ENCODE measurements around the gene HERC3.

Gene HERC3

DNA sequence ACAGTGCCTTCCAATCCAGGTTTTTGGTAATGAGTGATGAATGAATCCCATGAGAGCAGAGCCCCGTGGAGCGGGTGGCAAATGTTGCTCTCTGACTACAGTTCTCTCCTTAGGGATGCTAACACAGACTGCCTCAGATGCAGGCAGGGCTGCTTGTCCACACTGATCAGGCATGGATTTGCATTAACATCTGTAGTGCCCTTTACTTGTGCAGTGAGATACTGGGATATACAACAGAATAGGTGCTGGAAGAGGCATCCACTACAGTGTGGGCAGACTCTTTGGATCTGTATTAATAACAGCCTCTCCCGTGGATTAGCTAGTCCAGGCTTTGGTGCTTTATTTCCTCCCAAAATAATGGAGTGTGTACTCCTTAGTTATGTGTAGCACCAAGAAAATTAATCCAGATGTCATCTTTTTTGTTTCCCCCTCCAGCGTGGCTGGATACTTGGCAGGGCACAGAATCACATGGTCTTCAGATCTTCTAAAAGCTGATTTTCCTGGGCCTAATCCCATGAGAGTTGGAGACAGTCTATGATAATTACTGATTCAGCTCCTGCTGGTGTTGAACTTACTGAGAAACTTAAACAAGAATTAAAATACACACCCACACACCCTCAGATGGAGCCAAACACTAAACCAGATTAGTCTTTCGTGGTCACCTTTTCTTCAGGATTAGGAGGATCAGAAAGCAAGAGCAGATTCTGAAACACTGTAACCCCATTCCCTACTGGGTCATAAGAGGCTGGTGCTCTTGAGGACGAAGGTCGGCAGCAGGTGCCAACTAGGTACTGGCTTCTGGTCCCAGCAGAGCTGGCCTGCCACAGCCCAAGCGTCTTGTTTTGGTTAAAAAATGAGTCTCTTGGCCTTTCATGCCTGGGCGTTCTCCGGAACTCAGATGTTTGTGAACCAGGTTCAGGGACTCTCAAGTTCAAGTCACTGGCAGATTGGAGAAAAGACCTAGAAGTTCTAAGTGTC is 128.5 kb downstream of the HERC3 start:
- ATAC-seq (peak; percentile 23), DNase-seq (no peak)

DNA sequence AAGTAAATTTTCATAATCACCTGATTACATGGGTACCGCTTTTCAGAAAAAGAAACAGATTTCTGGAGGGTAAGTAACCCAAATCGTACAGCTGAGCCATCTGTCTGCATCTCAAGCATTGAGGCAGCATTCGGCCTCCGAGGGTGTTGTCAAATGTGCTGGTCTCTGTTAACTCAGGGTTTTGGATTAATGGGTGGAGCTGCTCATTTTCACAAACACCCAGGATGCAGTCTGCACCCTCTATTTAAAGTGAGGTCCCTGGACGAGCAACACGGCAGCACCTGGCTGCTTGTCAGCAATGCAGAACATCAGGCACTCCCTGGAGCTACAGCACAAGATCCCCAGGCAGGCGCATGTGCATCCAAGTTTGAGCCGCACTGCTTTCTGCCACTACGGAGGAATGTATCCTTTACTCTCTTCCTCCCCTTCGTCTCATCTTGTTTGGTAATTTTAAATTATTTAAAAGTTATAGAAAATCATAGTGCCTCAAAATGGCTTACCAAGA is 130.0 kb downstream of the HERC3 start:
- ATAC-seq = no peak
- DNase-seq = no peak

GRCh38 chr4:88722828-88723227 is 130.5 kb downstream of the HERC3 start:
- ATAC-seq = no peak

DNA sequence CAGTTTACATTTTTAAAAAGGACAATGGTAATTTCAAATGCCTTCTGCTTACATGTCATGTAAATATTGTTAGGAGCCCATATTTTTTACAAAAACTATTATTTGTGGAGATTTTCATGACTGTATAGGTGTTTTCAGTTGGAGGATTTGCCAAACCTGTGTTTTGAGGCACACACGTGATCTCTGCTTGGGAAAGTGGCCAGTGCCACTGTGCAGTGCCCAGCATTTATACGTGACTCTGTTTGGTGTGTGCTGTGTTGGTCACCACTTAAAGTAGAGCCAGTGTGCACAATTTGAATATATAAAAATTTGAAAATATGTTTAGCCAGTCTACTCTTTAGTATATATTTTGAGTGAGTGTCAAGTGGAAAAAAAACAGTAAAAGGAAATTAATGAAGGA is 132.1 kb downstream of the HERC3 start:
- DNase-seq (no peak), ATAC-seq (no peak)

More at GRCh38 chr4:88722828-88723227, 130.5 kb downstream of the HERC3 start:
- DNase-seq = no peak

DNA sequence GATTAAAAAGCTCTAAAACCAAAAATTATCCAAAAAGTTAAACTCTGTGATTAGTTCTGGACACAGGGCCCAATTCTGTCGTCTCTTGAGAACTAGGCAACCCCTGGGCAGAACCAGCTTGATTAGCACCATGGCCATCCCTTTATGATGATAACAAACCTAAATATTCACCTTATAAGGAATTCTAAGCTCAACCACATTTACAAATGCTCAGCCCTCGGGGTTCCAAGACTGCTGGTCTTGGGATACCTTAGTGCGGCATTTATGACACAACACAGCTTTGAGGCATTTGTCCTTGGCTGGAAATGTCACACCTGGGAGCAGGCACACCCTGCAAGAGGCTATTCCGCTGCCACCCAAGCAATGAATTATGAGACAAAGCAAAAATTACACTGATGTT is 132.9 kb downstream of the HERC3 start:
- DNase-seq (no peak), ATAC-seq (no peak)

DNA sequence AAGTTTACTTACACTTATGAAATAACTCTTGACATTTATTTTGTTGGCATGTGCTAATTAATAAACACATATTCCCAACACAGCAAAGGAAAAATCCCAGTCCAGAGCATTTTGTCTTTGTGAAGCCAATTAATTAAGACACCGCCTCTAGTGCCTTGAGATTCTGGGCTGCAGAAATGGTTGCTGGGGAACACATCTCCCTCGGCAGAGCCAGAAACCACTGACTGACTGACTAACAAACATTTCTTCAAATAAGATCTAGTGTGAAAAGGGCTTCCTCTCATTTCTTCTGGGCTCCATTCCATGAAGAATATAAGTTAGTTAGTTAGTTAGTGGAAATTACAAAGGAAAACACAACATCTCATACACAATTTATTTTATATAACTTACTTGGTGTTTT is 133.7 kb downstream of the HERC3 start:
- DNase-seq = no peak
- no peak for ATAC-seq

DNA sequence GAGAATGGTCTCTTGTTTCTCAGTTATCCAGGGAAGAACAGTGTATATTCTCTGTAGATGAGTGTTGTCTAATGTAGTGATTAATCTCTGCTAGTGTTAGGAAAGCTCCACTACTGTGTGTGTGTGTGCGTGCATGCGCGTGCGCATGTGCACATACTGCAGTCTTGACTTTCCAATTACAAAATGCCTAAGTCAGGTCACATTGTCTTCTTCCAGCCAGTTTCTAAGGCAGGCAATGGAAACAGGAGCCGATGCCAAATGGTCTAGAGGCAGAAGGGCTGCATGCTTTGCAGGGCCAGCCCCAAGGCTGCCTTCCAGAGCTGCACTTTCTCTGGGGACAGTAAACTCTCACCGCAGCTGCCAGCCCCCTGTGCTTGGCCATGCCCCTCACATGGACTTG is 135.9 kb downstream of the HERC3 start:
- no peak for DNase-seq
- ATAC-seq = no peak

DNA sequence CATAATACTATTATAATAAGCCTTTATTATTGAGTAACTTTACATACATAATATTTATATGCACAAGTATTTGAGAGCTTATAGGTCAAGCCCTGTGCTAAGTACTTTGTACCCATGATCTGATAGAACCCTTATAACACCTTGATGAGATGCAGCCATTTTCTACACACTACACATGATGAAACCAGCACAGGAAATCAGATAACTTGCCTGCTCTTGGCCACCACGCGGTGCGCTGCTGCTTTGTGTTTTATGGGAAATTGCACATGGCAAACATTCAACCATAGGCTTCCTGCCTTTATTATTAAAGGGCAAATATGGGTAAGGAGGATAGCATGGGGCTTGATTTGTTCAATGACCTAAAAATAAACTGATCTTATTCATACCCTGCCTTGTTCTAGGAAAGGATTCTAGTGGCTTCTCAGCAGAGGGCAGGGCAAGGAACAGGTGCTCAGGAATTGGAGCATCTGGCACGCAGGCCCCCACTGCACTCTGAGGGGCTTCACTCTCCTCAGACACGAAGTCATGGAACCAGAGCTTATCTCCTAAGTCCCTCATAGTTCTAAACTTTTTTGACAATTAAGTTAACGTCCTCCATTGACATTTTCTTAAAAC is 137.0 kb downstream of the HERC3 start:
- ATAC-seq (no peak), DNase-seq (no peak)

GRCh38 chr4:88730811-88731210 is 138.5 kb downstream of the HERC3 start:
- DNase-seq (no peak), ATAC-seq (no peak)

GRCh38 chr4:88731381-88731780 is 139.1 kb downstream of the HERC3 start:
- ATAC-seq (no peak), DNase-seq (no peak)

DNA sequence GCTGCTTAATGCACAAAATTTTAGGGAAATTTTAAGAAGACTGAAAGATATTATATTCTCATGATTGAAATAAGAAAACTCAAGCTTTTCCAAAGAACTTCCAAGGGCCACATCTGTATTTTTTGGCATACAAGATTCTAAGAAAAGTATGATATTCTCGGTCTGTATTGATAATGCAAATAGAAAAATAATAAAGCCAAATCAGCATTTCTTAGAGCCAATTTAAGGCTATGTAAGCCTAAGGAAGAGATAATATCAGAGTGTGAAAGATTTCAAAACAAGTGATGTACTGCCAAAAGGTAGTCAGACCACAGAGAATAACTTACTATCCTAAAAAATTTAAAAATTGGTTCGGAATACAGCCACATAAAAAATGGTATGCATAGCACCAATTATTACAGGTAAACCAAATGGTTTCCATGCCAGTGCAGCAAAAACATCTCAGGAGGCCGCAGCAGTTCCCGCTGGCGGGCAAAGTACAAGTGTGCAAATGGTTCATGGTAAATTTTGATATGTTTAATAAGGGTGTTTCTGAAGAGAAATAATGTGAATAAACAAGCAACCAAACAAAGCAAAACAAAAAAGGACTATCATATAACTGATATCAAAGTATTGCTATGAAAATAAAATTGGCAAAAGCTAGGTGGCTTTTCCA is 140.6 kb downstream of the HERC3 start:
- DNase-seq (no peak), ATAC-seq (no peak)

GRCh38 chr4:88734403-88734949 is 142.2 kb downstream of the HERC3 start:
- DNase-seq (no peak), ATAC-seq (no peak)

DNA sequence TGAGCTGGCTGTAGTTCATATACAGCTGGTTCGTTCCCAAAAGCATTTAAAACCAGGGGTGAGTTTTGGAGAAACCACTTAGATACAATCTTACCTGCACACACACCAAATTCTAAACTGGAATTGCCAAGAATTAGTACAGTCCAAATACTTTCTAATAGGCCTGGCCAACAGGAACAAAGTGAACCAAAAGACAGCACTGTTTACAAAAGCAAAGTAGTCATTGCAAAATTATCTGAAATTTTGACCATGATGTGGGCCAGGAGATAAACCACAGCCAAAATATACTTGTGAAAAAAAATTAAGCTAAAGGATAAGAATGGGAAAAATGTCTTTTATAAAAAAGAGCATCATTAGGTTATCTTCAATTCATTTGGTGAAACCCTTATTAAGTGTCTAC is 143.3 kb downstream of the HERC3 start:
- ATAC-seq (no peak), DNase-seq (no peak)

DNA sequence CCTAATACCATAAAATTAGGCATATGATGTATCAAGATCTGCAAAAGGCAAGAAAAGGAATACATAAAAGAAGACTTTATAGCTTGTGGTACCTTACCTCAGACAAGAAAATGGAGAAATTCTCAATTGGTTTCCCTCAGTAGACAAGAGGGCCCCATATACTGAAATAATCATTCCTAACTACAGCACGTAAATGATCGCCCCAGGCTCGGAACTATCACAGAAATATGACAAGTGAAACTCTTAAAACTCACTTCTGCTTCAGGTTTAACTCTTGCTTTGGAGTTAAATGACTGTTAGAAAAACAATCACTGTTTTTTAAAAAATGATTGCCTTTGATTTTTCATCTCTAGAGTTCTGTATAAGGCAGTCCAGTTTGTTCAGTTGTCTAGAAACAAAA is 144.0 kb downstream of the HERC3 start:
- ATAC-seq = no peak
- DNase-seq = no peak

GRCh38 chr4:88737307-88737941 is 145.1 kb downstream of the HERC3 start:
- ATAC-seq = peak; percentile 59
- DNase-seq = peak; percentile 12

DNA sequence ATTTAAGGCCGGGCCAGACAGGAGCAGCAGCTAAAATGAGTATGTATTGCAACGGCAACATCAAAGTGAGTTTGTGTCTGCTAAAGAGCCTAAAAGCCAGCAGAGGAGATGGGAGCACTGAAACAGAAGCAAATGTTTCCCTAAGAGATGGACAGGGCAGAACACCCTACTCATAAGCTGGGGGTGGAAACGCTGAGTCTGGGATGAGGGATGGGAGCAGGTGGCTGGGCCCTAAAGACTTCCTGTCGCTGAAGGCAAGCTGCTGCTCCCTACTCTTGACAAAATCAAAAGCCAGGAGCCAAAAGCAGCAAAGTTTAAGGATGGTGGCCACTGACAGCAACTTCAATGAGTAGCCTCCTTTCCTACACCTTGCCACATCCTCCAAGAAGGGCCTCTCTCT is 145.9 kb downstream of the HERC3 start:
- ATAC-seq (no peak), DNase-seq (no peak)

- ATAC-seq = no peak
- DNase-seq = no peak
These were observed 150.3 kb downstream of the HERC3 start for GRCh38 chr4:88742561-88742960.

DNA sequence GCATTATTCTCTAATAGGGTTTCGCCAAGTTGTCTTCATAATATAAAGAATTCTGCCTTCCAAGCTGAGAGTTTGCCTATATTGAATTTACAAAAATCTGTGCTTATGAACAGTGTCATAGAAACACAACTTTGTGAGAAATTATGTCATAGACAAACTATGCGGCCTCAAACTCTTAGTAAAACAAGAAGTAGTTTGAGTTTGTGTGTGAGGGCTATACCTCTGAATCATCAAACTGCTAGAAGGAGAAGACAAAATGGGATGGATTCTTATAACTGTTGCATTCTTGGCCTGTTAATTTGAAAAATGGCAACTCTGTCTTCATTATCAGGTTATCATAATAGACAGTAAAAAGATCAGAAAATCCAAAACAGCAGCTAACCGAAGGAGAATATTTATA is 151.4 kb downstream of the HERC3 start:
- no peak for DNase-seq
- ATAC-seq = no peak

GRCh38 chr4:88744609-88745008 is 152.3 kb downstream of the HERC3 start:
- no peak for ATAC-seq
- DNase-seq = no peak

- no peak for DNase-seq
- ATAC-seq = no peak
These were observed 152.9 kb downstream of the HERC3 start for GRCh38 chr4:88745175-88745574.

GRCh38 chr4:88745581-88746163 is 153.4 kb downstream of the HERC3 start:
- ATAC-seq = no peak
- DNase-seq = no peak

DNA sequence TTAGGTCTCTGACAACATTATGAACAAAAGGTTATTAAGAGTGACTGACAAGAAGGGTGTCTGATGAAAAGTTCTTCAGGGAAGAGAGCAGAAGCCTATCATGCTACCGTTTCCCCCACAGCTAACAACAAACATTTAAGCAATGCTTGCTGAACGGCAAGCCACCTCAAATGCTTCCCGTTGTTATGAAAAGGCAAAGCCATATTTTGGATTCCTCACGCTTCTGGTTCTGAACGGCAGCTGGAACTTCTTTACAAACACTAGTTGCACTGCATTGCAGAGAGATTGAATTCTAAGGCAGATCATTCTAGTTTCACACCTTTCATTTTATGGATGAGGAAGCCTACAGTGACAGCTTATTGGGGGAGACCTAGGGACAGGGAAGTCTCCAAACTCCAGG is 153.9 kb downstream of the HERC3 start:
- no peak for ATAC-seq

More for the DNA sequence above, 153.9 kb downstream of the HERC3 start:
- DNase-seq = no peak
